ENCODE data around the gene CIDEA. TPM values are rescaled to one million over a fixed set of nuclear protein-coding genes. Genes with fewer than 3 reads are reported as not detected.
"Not testable (repeated sequence)": the region's sequence is repeated elsewhere in the genome, so short reads cannot be mapped to it uniquely, and the experiment has no call there.

CIDEA gene, protein sequence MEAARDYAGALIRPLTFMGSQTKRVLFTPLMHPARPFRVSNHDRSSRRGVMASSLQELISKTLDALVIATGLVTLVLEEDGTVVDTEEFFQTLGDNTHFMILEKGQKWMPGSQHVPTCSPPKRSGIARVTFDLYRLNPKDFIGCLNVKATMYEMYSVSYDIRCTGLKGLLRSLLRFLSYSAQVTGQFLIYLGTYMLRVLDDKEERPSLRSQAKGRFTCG
- 1 to 10 TPM in 1 of 2 donors, under 1 TPM in 1; 0.79 to 2.1 TPM for polyA plus RNA-seq

DNA sequence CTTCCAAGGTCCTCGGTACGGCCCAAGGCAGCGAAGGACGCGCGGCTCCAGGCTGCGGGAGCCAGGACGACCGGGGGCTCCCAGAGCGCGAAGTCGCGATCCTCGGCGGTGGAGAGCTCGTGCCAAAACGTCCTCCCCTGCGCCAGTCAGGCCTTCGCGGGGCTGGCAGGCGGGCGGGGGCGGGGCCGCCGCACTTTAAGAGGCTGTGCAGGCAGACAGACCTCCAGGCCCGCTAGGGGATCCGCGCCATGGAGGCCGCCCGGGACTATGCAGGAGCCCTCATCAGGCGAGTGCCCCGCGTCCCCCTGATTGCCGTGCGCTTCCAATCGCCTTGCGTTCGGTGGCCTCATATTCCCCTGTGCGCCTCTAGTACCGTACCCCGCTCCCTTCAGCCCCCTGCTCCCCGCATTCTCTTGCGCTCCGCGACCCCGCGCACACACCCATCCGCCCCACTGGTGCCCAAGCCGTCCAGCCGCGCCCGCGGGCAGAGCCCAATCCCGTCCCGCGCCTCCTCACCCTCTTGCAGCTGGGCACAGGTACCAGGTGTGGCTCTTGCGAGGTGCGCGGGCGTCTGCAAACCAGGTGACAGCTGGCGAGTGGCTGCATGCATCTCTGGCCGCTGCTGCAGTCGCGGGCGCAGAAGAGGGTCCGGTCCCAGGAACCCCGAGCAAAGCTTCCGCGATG lies at the start of gene CIDEA:
Gene CIDEA (plus strand): TSS at position 226 of the 684 bp plus-strand sequence. CDS start 23 bp downstream, at position 249.
- H3K4me1 ChIP-seq (ENCODE audit: control insufficient read depth in 2 of 2, insufficient read depth in 2 of 2, low read length in 1 of 2), result peaks cover 3 to 30% of the 10 kb centered on the region in 2 donors
- H3K36me3 ChIP-seq (ENCODE audit: control insufficient read depth in 2 of 2, insufficient read depth in 2 of 2, low read length in 1 of 2), result no peaks in the 10 kb centered on the region
- peak within 1 kb of the TSS; percentile 7 to 31 for H3K4me3 ChIP-seq (ENCODE audit: low read depth in 1 of 2, low read length in 2 of 2)
- WGBS, 2 donors, result 4% methylated on average over 51 to 69 of the region's 69 CpGs
- peaks cover 0 to 9% of the 10 kb centered on the region in 2 donors for H3K27me3 ChIP-seq (ENCODE audit: control insufficient read depth in 1 of 2, insufficient read depth in 2 of 2, low read length in 2 of 2)
- H3K27ac ChIP-seq (ENCODE audit: low read depth in 2 of 2, low read length in 1 of 2), result no peak within 1 kb of the TSS
- no peaks in the 10 kb centered on the region for H3K9me3 ChIP-seq (ENCODE audit: control insufficient read depth in 2 of 2, insufficient read depth in 1 of 2, low read depth in 1 of 2, low read length in 1 of 2)

DNA sequence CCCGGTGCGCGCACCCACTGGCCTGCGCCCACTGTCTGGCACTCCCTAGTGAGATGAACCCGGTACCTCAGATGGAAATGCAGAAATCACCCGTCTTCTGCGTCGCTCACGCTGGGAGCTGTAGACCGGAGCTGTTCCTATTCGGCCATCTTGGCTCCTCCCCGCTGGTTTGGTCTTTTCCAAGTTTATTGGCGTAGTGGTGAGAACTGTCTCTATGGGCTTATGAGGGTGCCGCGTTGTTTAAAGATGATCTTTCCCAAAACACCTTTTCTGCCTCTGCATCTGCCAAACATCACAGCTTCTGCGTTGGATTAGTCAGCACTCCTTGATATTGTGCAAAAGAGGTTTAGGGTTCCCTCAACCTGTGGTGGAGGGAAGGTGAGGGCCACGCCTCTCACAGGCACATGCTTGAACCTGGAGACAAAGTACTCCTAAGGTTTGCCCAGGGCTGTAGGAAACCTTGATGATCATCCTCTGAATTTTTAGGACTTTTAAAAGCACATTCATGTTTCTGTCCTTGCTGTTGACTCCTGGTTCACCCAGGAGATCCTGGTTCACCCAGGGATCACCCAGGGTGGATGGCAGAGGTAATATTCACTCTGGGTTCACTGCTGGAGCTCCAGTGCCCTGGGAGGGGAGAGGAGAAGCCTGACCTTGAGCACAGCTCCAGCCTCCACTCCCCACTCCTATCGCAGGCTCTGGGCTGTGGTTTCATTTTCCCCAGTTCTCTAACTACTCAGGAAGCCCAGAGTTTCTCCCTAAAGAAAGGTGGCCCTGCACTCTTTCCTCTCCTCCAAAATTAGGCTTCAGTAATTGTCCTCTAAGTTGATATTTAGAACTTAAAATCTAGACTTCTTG lies 45.6 kb upstream of the CIDEA start:
- H3K27me3 ChIP-seq (ENCODE audit: control insufficient read depth in 1 of 2, insufficient read depth in 2 of 2, low read length in 2 of 2); H3K9me3 ChIP-seq (ENCODE audit: control insufficient read depth in 2 of 2, insufficient read depth in 1 of 2, low read depth in 1 of 2, low read length in 1 of 2); H3K36me3 ChIP-seq (ENCODE audit: control insufficient read depth in 2 of 2, insufficient read depth in 2 of 2, low read length in 1 of 2); H3K4me3 ChIP-seq (ENCODE audit: low read depth in 1 of 2, low read length in 2 of 2); H3K27ac ChIP-seq (ENCODE audit: low read depth in 2 of 2, low read length in 1 of 2); H3K4me1 ChIP-seq (ENCODE audit: control insufficient read depth in 2 of 2, insufficient read depth in 2 of 2, low read length in 1 of 2): not testable (repeated sequence)
- 77 to 83% methylated on average over 9 to 13 of the region's 18 CpGs for WGBS, 2 donors

DNA sequence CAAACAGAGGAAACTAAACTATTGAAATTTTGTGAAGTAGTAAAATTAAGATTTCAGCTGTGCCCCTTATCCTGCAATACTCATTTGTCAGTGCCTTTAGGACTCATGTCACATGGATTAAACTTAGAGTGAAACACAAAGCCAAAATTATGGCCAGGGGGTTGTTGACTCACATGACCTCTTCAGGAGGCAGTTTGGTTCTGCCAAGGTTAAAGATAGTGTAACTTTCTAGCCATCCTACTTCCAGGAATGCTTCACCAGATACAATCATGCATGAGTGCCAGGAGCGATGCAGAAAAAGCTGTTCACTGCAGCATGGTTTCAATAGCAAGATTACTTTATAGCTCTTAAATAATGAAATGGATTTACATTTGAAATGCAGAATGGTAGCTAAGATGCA lies 41.9 kb upstream of the CIDEA start:
- H3K27me3 ChIP-seq (ENCODE audit: control insufficient read depth in 1 of 2, insufficient read depth in 2 of 2, low read length in 2 of 2), result not testable (repeated sequence)

DNA sequence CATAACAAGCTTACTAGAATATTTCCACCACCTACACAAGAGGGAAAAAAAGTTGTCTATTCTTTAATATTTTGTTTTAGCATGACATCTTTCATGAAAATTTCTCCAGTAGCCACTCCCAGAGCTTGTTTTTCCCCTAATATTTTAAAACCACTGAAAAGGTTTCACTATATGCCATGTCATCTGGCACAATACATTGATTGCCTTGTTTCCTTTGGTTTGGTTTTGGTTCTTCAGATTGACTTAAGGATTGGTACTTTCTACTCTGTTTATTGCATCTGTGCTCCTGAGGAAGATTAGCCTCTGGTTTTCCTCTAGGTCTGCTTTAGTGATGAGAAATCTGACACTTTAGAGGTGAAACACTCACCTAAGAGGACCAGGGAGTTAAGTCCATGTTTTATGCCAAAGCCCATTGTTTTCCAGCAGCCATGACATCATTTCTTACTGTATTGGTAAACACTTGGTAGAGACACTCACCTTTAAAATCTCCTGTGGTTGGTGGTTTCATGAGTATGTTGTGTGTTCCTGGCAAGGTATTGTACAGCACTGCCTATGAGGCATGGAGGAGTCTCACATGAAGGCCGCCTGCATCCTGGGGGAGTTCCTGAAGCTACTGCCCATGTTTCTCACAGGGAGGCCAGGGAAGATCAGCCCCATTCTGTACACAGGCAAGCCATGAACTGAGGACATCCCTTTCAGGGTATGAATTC lies 39.7 kb upstream of the CIDEA start:
- H3K27ac ChIP-seq (ENCODE audit: low read depth in 2 of 2, low read length in 1 of 2); H3K27me3 ChIP-seq (ENCODE audit: control insufficient read depth in 1 of 2, insufficient read depth in 2 of 2, low read length in 2 of 2); H3K36me3 ChIP-seq (ENCODE audit: control insufficient read depth in 2 of 2, insufficient read depth in 2 of 2, low read length in 1 of 2); H3K9me3 ChIP-seq (ENCODE audit: control insufficient read depth in 2 of 2, insufficient read depth in 1 of 2, low read depth in 1 of 2, low read length in 1 of 2); H3K4me3 ChIP-seq (ENCODE audit: low read depth in 1 of 2, low read length in 2 of 2); H3K4me1 ChIP-seq (ENCODE audit: control insufficient read depth in 2 of 2, insufficient read depth in 2 of 2, low read length in 1 of 2): not testable (repeated sequence)
- WGBS, 2 donors, result 79 to 95% methylated on average over 1 of the region's 1 CpG

More for the DNA sequence above, 41.9 kb upstream of the CIDEA start:
- not testable (repeated sequence) for H3K9me3 ChIP-seq (ENCODE audit: control insufficient read depth in 2 of 2, insufficient read depth in 1 of 2, low read depth in 1 of 2, low read length in 1 of 2); H3K36me3 ChIP-seq (ENCODE audit: control insufficient read depth in 2 of 2, insufficient read depth in 2 of 2, low read length in 1 of 2); H3K27ac ChIP-seq (ENCODE audit: low read depth in 2 of 2, low read length in 1 of 2); H3K4me3 ChIP-seq (ENCODE audit: low read depth in 1 of 2, low read length in 2 of 2); H3K4me1 ChIP-seq (ENCODE audit: control insufficient read depth in 2 of 2, insufficient read depth in 2 of 2, low read length in 1 of 2)
- no CpG with 5 or more reads among the region's 1 CpG for WGBS, 2 donors

DNA sequence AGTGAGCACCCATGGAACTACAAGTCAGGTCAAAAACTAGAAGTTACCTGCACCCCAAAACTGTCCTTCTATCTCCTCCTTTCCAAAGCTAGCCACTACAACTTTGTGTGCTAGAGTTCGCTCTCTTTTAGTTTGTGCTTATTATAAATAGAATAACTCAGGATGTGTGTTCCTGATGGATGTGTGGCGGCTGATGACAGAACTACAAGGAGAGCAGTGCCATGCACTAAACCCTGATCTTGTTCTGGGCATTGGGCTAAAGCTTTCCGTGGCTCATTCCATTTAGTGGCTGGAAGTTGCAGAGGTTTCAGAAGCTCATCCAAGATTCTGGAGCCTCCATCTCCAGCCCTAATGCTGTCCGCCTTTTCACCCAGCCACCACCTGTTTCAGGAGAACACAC lies 37.7 kb upstream of the CIDEA start:
- H3K9me3 ChIP-seq (ENCODE audit: control insufficient read depth in 2 of 2, insufficient read depth in 1 of 2, low read depth in 1 of 2, low read length in 1 of 2); H3K36me3 ChIP-seq (ENCODE audit: control insufficient read depth in 2 of 2, insufficient read depth in 2 of 2, low read length in 1 of 2); H3K4me1 ChIP-seq (ENCODE audit: control insufficient read depth in 2 of 2, insufficient read depth in 2 of 2, low read length in 1 of 2); H3K27me3 ChIP-seq (ENCODE audit: control insufficient read depth in 1 of 2, insufficient read depth in 2 of 2, low read length in 2 of 2); H3K4me3 ChIP-seq (ENCODE audit: low read depth in 1 of 2, low read length in 2 of 2); H3K27ac ChIP-seq (ENCODE audit: low read depth in 2 of 2, low read length in 1 of 2): not testable (repeated sequence)
- 92 to 95% methylated on average over 2 of the region's 4 CpGs for WGBS, 2 donors

DNA sequence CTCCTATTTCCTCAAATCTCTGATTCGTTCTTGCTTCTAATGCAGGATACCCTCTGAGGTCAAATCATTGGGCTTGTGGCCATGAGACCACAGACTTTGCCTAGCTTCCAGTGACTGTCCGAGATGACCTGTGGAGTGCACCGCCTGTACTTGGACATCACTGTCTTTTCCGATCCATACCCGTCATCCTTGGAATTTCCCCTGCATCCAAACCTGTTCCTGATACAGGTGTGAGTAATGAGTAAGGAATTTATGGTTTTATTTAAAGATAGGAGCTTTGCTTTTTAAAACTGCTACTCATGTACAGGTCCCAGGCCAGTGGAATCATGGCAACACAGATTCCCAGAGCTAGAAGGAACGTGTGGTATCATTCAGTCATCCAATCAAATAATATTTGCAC lies 35.6 kb upstream of the CIDEA start:
- H3K27ac ChIP-seq (ENCODE audit: low read depth in 2 of 2, low read length in 1 of 2); H3K9me3 ChIP-seq (ENCODE audit: control insufficient read depth in 2 of 2, insufficient read depth in 1 of 2, low read depth in 1 of 2, low read length in 1 of 2); H3K4me3 ChIP-seq (ENCODE audit: low read depth in 1 of 2, low read length in 2 of 2); H3K36me3 ChIP-seq (ENCODE audit: control insufficient read depth in 2 of 2, insufficient read depth in 2 of 2, low read length in 1 of 2); H3K27me3 ChIP-seq (ENCODE audit: control insufficient read depth in 1 of 2, insufficient read depth in 2 of 2, low read length in 2 of 2); H3K4me1 ChIP-seq (ENCODE audit: control insufficient read depth in 2 of 2, insufficient read depth in 2 of 2, low read length in 1 of 2): not testable (repeated sequence)
- 51 to 53% methylated on average over 6 of the region's 6 CpGs for WGBS, 2 donors

DNA sequence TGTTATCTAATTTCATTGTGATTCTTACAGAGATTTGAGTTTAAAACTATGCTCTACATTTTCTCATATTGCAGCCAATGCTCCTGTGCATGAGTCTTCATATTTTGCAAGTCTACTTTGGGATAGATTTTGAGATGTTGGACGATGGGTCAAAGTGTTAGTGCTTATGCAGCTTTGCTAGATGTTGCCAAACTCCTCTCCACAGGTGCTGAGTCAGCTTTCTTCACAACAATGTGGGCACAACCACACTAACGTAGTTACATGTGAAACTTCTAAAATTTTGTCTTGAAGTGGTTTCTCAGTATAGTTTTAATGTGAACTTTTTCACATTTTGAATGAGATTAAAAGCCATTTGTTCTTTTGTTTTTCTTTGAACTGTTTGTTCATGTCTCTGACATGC lies 32.1 kb upstream of the CIDEA start:
- not testable (repeated sequence) for H3K27ac ChIP-seq (ENCODE audit: low read depth in 2 of 2, low read length in 1 of 2); H3K4me1 ChIP-seq (ENCODE audit: control insufficient read depth in 2 of 2, insufficient read depth in 2 of 2, low read length in 1 of 2); H3K9me3 ChIP-seq (ENCODE audit: control insufficient read depth in 2 of 2, insufficient read depth in 1 of 2, low read depth in 1 of 2, low read length in 1 of 2); H3K4me3 ChIP-seq (ENCODE audit: low read depth in 1 of 2, low read length in 2 of 2); H3K36me3 ChIP-seq (ENCODE audit: control insufficient read depth in 2 of 2, insufficient read depth in 2 of 2, low read length in 1 of 2); H3K27me3 ChIP-seq (ENCODE audit: control insufficient read depth in 1 of 2, insufficient read depth in 2 of 2, low read length in 2 of 2)
- 43 to 61% methylated on average over 1 of the region's 2 CpGs for WGBS, 2 donors

DNA sequence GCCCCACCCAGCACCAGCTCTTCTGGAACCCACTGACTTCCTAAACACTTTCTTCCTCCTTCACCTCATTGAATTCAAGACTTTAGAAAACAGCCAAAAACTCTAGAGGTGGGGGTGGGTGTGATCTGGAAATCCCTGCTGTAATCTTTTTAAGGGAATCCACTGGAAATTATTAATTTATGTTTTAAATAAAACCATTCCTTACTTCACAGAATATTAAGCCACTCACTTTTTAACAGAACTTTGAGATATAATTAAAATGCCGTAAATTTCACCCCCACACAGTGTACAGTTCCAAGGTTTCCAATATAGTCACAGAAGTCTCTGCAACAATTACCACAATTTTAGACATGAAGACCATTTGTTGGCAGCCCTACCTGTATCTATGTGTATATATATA lies 30.8 kb upstream of the CIDEA start:
- not testable (repeated sequence) for H3K27me3 ChIP-seq (ENCODE audit: control insufficient read depth in 1 of 2, insufficient read depth in 2 of 2, low read length in 2 of 2); H3K27ac ChIP-seq (ENCODE audit: low read depth in 2 of 2, low read length in 1 of 2); H3K9me3 ChIP-seq (ENCODE audit: control insufficient read depth in 2 of 2, insufficient read depth in 1 of 2, low read depth in 1 of 2, low read length in 1 of 2); H3K4me3 ChIP-seq (ENCODE audit: low read depth in 1 of 2, low read length in 2 of 2); H3K4me1 ChIP-seq (ENCODE audit: control insufficient read depth in 2 of 2, insufficient read depth in 2 of 2, low read length in 1 of 2); H3K36me3 ChIP-seq (ENCODE audit: control insufficient read depth in 2 of 2, insufficient read depth in 2 of 2, low read length in 1 of 2)
- WGBS, 2 donors, result 92 to 97% methylated on average over 1 of the region's 1 CpG

DNA sequence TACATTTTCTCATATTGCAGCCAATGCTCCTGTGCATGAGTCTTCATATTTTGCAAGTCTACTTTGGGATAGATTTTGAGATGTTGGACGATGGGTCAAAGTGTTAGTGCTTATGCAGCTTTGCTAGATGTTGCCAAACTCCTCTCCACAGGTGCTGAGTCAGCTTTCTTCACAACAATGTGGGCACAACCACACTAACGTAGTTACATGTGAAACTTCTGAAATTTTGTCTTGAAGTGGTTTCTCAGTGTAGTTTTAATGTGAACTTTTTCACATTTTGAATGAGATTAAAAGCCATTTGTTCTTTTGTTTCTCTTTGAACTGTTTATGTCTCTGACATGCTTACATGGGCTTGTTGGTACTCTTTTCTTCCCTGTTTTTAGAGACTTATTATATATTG lies 27.4 kb upstream of the CIDEA start:
- not testable (repeated sequence) for H3K27me3 ChIP-seq (ENCODE audit: control insufficient read depth in 1 of 2, insufficient read depth in 2 of 2, low read length in 2 of 2); H3K36me3 ChIP-seq (ENCODE audit: control insufficient read depth in 2 of 2, insufficient read depth in 2 of 2, low read length in 1 of 2); H3K4me1 ChIP-seq (ENCODE audit: control insufficient read depth in 2 of 2, insufficient read depth in 2 of 2, low read length in 1 of 2); H3K9me3 ChIP-seq (ENCODE audit: control insufficient read depth in 2 of 2, insufficient read depth in 1 of 2, low read depth in 1 of 2, low read length in 1 of 2); H3K4me3 ChIP-seq (ENCODE audit: low read depth in 1 of 2, low read length in 2 of 2); H3K27ac ChIP-seq (ENCODE audit: low read depth in 2 of 2, low read length in 1 of 2)
- WGBS, 2 donors, result 43 to 80% methylated on average over 1 of the region's 2 CpGs

Data from esophagus (tissue), 2 donors.